NAMALWA (cell line): ENCODE measurements around the gene MCU.
"Not testable (repeated sequence)": the region's sequence is repeated elsewhere in the genome, so short reads cannot be mapped to it uniquely, and the experiment has no call there.

Experiments
- DNase-seq: peaks from one replicate; pipeline ENCODE4 v3.0.0-alpha.2; 2015; ENCODE audit warnings: low spot score

The MCU gene

GRCh38 chr10:72762042-72762441, 70.1 kb downstream of the MCU start:
- no peak for DNase-seq

- DNase-seq: no peak
Observed at GRCh38 chr10:72763201-72763600, 71.3 kb downstream of the MCU start.

GRCh38 chr10:72764151-72764550, 72.2 kb downstream of the MCU start:
- DNase-seq: no peak

- no peak for DNase-seq
Observed at GRCh38 chr10:72765051-72765745, 73.3 kb downstream of the MCU start.

- DNase-seq: not testable (repeated sequence)
Observed at GRCh38 chr10:72771195-72771594, 79.3 kb downstream of the MCU start.

GRCh38 chr10:72772031-72772430, 80.1 kb downstream of the MCU start:
- no peak for DNase-seq

- DNase-seq: no peak
Observed at GRCh38 chr10:72779874-72780273, 87.9 kb downstream of the MCU start.

- no peak for DNase-seq
Observed at GRCh38 chr10:72782649-72783330, 90.8 kb downstream of the MCU start.

- DNase-seq: no peak
Observed at GRCh38 chr10:72783410-72783833, 91.5 kb downstream of the MCU start.

- no peak for DNase-seq
Observed at GRCh38 chr10:72784551-72785351, 92.8 kb downstream of the MCU start.

- DNase-seq: no peak
Observed at GRCh38 chr10:72785409-72785808, 93.5 kb downstream of the MCU start.

- no peak for DNase-seq
Observed at GRCh38 chr10:72790216-72790990, 98.5 kb downstream of the MCU start.

- no peak for DNase-seq
Observed at GRCh38 chr10:72792288-72792687, 100.3 kb downstream of the MCU start.

GRCh38 chr10:72793752-72794151, 101.8 kb downstream of the MCU start:
- DNase-seq: no peak

GRCh38 chr10:72794260-72794659, 102.3 kb downstream of the MCU start:
- no peak for DNase-seq

GRCh38 chr10:72796042-72796441, 104.1 kb downstream of the MCU start:
- DNase-seq: no peak

- no peak for DNase-seq
Observed at GRCh38 chr10:72796538-72796937, 104.6 kb downstream of the MCU start.

- no peak for DNase-seq
Observed at GRCh38 chr10:72800000-72800740, 108.2 kb downstream of the MCU start.

GRCh38 chr10:72800741-72801092, 108.8 kb downstream of the MCU start:
- no peak for DNase-seq

GRCh38 chr10:72801263-72801868, 109.4 kb downstream of the MCU start:
- DNase-seq: no peak

GRCh38 chr10:72802332-72802731, 110.4 kb downstream of the MCU start:
- DNase-seq: no peak
